ENCODE data around the gene SCFD2.
"Not testable (repeated sequence)": the region's sequence is repeated elsewhere in the genome, so short reads cannot be mapped to it uniquely, and the experiment has no call there.

Gene SCFD2

GRCh38 chr4:53152467-53152866 is 213.4 kb downstream of the SCFD2 start:
- H3K4me1 ChIP-seq (ENCODE audit: control insufficient read depth, insufficient read depth, low read length, poor library complexity, severe bottlenecking), result no peaks in the 10 kb centered on the region
- H3K27ac ChIP-seq (ENCODE audit: insufficient read depth, low read length, poor library complexity, severe bottlenecking), result no peak overlapping the region
- no peaks in the 10 kb centered on the region for H3K36me3 ChIP-seq (ENCODE audit: control insufficient read depth, insufficient read depth, low read length)
- no peak for DNase-seq
- no peaks in the 10 kb centered on the region for H3K27me3 ChIP-seq (replicated peaks; ENCODE audit: control insufficient read depth, insufficient read depth, low read length, poor library complexity, severe bottlenecking)
- H3K4me3 ChIP-seq (ENCODE audit: insufficient read depth, low read depth, low read length, poor library complexity, severe bottlenecking), result no peak overlapping the region
- no peaks in the 10 kb centered on the region for H3K9me3 ChIP-seq (ENCODE audit: control insufficient read depth, low read length)

- Histone ChIP-seq H3K36me3 (ENCODE audit: control insufficient read depth, insufficient read depth, low read length) (no peaks in the 10 kb centered on the region), H3K9me3 (ENCODE audit: control insufficient read depth, low read length) (no peaks in the 10 kb centered on the region), H3K4me3 (ENCODE audit: insufficient read depth, low read depth, low read length, poor library complexity, severe bottlenecking) (no peak overlapping the region), H3K4me1 (ENCODE audit: control insufficient read depth, insufficient read depth, low read length, poor library complexity, severe bottlenecking) (no peaks in the 10 kb centered on the region), H3K27me3 (replicated peaks; ENCODE audit: control insufficient read depth, insufficient read depth, low read length, poor library complexity, severe bottlenecking) (no peaks in the 10 kb centered on the region), H3K27ac (ENCODE audit: insufficient read depth, low read length, poor library complexity, severe bottlenecking) (no peak overlapping the region)
- DNase-seq, result no peak
Observed at GRCh38 chr4:53151489-53151788, 214.4 kb downstream of the SCFD2 start.

GRCh38 chr4:53150631-53151488 is 215.0 kb downstream of the SCFD2 start:
- no peak overlapping the region for H3K4me3 ChIP-seq (ENCODE audit: insufficient read depth, low read depth, low read length, poor library complexity, severe bottlenecking)
- H3K27me3 ChIP-seq (replicated peaks; ENCODE audit: control insufficient read depth, insufficient read depth, low read length, poor library complexity, severe bottlenecking), result no peaks in the 10 kb centered on the region
- no peaks in the 10 kb centered on the region for H3K4me1 ChIP-seq (ENCODE audit: control insufficient read depth, insufficient read depth, low read length, poor library complexity, severe bottlenecking)
- H3K9me3 ChIP-seq (ENCODE audit: control insufficient read depth, low read length), result no peaks in the 10 kb centered on the region
- H3K36me3 ChIP-seq (ENCODE audit: control insufficient read depth, insufficient read depth, low read length), result no peaks in the 10 kb centered on the region
- DNase-seq, result no peak
- H3K27ac ChIP-seq (ENCODE audit: insufficient read depth, low read length, poor library complexity, severe bottlenecking), result no peak overlapping the region

GRCh38 chr4:53147711-53148110 is 218.2 kb downstream of the SCFD2 start:
- H3K4me3 ChIP-seq (ENCODE audit: insufficient read depth, low read depth, low read length, poor library complexity, severe bottlenecking), result no peak overlapping the region
- H3K9me3 ChIP-seq (ENCODE audit: control insufficient read depth, low read length), result no peaks in the 10 kb centered on the region
- no peak for DNase-seq
- H3K36me3 ChIP-seq (ENCODE audit: control insufficient read depth, insufficient read depth, low read length), result peaks cover 7% of the 10 kb centered on the region
- H3K4me1 ChIP-seq (ENCODE audit: control insufficient read depth, insufficient read depth, low read length, poor library complexity, severe bottlenecking), result no peaks in the 10 kb centered on the region
- no peaks in the 10 kb centered on the region for H3K27me3 ChIP-seq (replicated peaks; ENCODE audit: control insufficient read depth, insufficient read depth, low read length, poor library complexity, severe bottlenecking)
- H3K27ac ChIP-seq (ENCODE audit: insufficient read depth, low read length, poor library complexity, severe bottlenecking), result no peak overlapping the region

- Histone ChIP-seq H3K27me3 (replicated peaks; ENCODE audit: control insufficient read depth, insufficient read depth, low read length, poor library complexity, severe bottlenecking) (no peaks in the 10 kb centered on the region), H3K36me3 (ENCODE audit: control insufficient read depth, insufficient read depth, low read length) (peaks cover 7% of the 10 kb centered on the region), H3K9me3 (ENCODE audit: control insufficient read depth, low read length) (no peaks in the 10 kb centered on the region), H3K27ac (ENCODE audit: insufficient read depth, low read length, poor library complexity, severe bottlenecking) (no peak overlapping the region), H3K4me1 (ENCODE audit: control insufficient read depth, insufficient read depth, low read length, poor library complexity, severe bottlenecking) (no peaks in the 10 kb centered on the region), H3K4me3 (ENCODE audit: insufficient read depth, low read depth, low read length, poor library complexity, severe bottlenecking) (no peak overlapping the region)
- DNase-seq, result no peak
Observed at GRCh38 chr4:53147197-53147596, 218.7 kb downstream of the SCFD2 start.

- Histone ChIP-seq H3K27me3 (replicated peaks; ENCODE audit: control insufficient read depth, insufficient read depth, low read length, poor library complexity, severe bottlenecking) (no peaks in the 10 kb centered on the region), H3K36me3 (ENCODE audit: control insufficient read depth, insufficient read depth, low read length) (peaks cover 7% of the 10 kb centered on the region), H3K4me1 (ENCODE audit: control insufficient read depth, insufficient read depth, low read length, poor library complexity, severe bottlenecking) (no peaks in the 10 kb centered on the region), H3K27ac (ENCODE audit: insufficient read depth, low read length, poor library complexity, severe bottlenecking) (no peak overlapping the region), H3K9me3 (ENCODE audit: control insufficient read depth, low read length) (no peaks in the 10 kb centered on the region), H3K4me3 (ENCODE audit: insufficient read depth, low read depth, low read length, poor library complexity, severe bottlenecking) (no peak overlapping the region)
- DNase-seq, result no peak
Observed at GRCh38 chr4:53141308-53141707, 224.6 kb downstream of the SCFD2 start.

GRCh38 chr4:53139256-53139655 is 226.6 kb downstream of the SCFD2 start:
- not testable (repeated sequence) for H3K4me3 ChIP-seq (ENCODE audit: insufficient read depth, low read depth, low read length, poor library complexity, severe bottlenecking); H3K9me3 ChIP-seq (ENCODE audit: control insufficient read depth, low read length); H3K36me3 ChIP-seq (ENCODE audit: control insufficient read depth, insufficient read depth, low read length); H3K27me3 ChIP-seq (replicated peaks; ENCODE audit: control insufficient read depth, insufficient read depth, low read length, poor library complexity, severe bottlenecking); DNase-seq; H3K27ac ChIP-seq (ENCODE audit: insufficient read depth, low read length, poor library complexity, severe bottlenecking); H3K4me1 ChIP-seq (ENCODE audit: control insufficient read depth, insufficient read depth, low read length, poor library complexity, severe bottlenecking)

- H3K27me3 ChIP-seq (replicated peaks; ENCODE audit: control insufficient read depth, insufficient read depth, low read length, poor library complexity, severe bottlenecking), result no peaks in the 10 kb centered on the region
- H3K4me1 ChIP-seq (ENCODE audit: control insufficient read depth, insufficient read depth, low read length, poor library complexity, severe bottlenecking), result no peaks in the 10 kb centered on the region
- DNase-seq, result no peak
- no peaks in the 10 kb centered on the region for H3K36me3 ChIP-seq (ENCODE audit: control insufficient read depth, insufficient read depth, low read length)
- no peak overlapping the region for H3K27ac ChIP-seq (ENCODE audit: insufficient read depth, low read length, poor library complexity, severe bottlenecking)
- no peak overlapping the region for H3K4me3 ChIP-seq (ENCODE audit: insufficient read depth, low read depth, low read length, poor library complexity, severe bottlenecking)
- H3K9me3 ChIP-seq (ENCODE audit: control insufficient read depth, low read length), result no peaks in the 10 kb centered on the region
Observed at GRCh38 chr4:53137468-53137867, 228.4 kb downstream of the SCFD2 start.

- DNase-seq, result no peak
- Histone ChIP-seq H3K27ac (ENCODE audit: insufficient read depth, low read length, poor library complexity, severe bottlenecking) (no peak overlapping the region), H3K9me3 (ENCODE audit: control insufficient read depth, low read length) (no peaks in the 10 kb centered on the region), H3K4me3 (ENCODE audit: insufficient read depth, low read depth, low read length, poor library complexity, severe bottlenecking) (no peak overlapping the region), H3K36me3 (ENCODE audit: control insufficient read depth, insufficient read depth, low read length) (no peaks in the 10 kb centered on the region), H3K4me1 (ENCODE audit: control insufficient read depth, insufficient read depth, low read length, poor library complexity, severe bottlenecking) (no peaks in the 10 kb centered on the region), H3K27me3 (replicated peaks; ENCODE audit: control insufficient read depth, insufficient read depth, low read length, poor library complexity, severe bottlenecking) (no peaks in the 10 kb centered on the region)
Observed at GRCh38 chr4:53136954-53137353, 228.9 kb downstream of the SCFD2 start.

- Histone ChIP-seq H3K4me1 (ENCODE audit: control insufficient read depth, insufficient read depth, low read length, poor library complexity, severe bottlenecking) (no peaks in the 10 kb centered on the region), H3K27me3 (replicated peaks; ENCODE audit: control insufficient read depth, insufficient read depth, low read length, poor library complexity, severe bottlenecking) (no peaks in the 10 kb centered on the region), H3K27ac (ENCODE audit: insufficient read depth, low read length, poor library complexity, severe bottlenecking) (no peak overlapping the region), H3K4me3 (ENCODE audit: insufficient read depth, low read depth, low read length, poor library complexity, severe bottlenecking) (no peak overlapping the region), H3K9me3 (ENCODE audit: control insufficient read depth, low read length) (no peaks in the 10 kb centered on the region), H3K36me3 (ENCODE audit: control insufficient read depth, insufficient read depth, low read length) (no peaks in the 10 kb centered on the region)
- no peak for DNase-seq
Observed at GRCh38 chr4:53132132-53132891, 233.5 kb downstream of the SCFD2 start.
